Mesenchymal stem cell (in vitro differentiated cells and primary cell): ENCODE data around the gene OAS3.
A peak's percentile ranks its signal among the peaks of the same experiment; 100 is the strongest.

Experiments
- DNase-seq: peaks from one replicate; pipeline ENCODE4 v3.0.0-alpha.2; 2013
- H2AFZ ChIP-seq: one replicate; pipeline ENCODE4 v1.6.1; 2013; ENCODE audit warnings: low read depth, mild to moderate bottlenecking, control low read depth, inconsistent platforms, low read length, moderate library complexity
- H2AK5ac ChIP-seq: 2 replicates; pipeline ENCODE4 v1.6.1; 2013; ENCODE audit warnings: low read length, moderate library complexity, mild to moderate bottlenecking, inconsistent platforms; ENCODE audit not compliant: severe bottlenecking
- H2BK120ac ChIP-seq: one replicate; pipeline ENCODE4 v1.6.1; 2013; ENCODE audit warnings: low read depth, mild to moderate bottlenecking, inconsistent platforms, low read length, moderate library complexity
- H2BK12ac ChIP-seq, 2 experiments: one replicate each; pipeline ENCODE4 v1.6.1; 2013; ENCODE audit warnings: inconsistent platforms in 2 of 2, low read length in 2 of 2, mild to moderate bottlenecking in 2 of 2, moderate library complexity in 2 of 2, control low read depth in 1 of 2
- H2BK15ac ChIP-seq: one replicate; pipeline ENCODE4 v1.6.1; 2013; ENCODE audit warnings: mild to moderate bottlenecking, low read depth, inconsistent platforms; ENCODE audit not compliant: poor library complexity, severe bottlenecking
- H2BK5ac ChIP-seq: 2 replicates; pipeline ENCODE4 v1.6.1; 2013; ENCODE audit warnings: low read depth, mild to moderate bottlenecking, low read length, control low read depth, inconsistent platforms; ENCODE audit not compliant: poor library complexity, severe bottlenecking
- H3K14ac ChIP-seq, 2 experiments: one replicate each; pipeline ENCODE4 v1.6.1; 2013; ENCODE audit warnings: inconsistent platforms in 2 of 2, low read length in 2 of 2, control low read depth in 1 of 2, mild to moderate bottlenecking in 1 of 2, moderate library complexity in 1 of 2
- H3K18ac ChIP-seq, 2 experiments: one replicate each; pipeline ENCODE4 v1.6.1; 2013; ENCODE audit warnings: inconsistent platforms in 2 of 2, low read length in 2 of 2, control low read depth in 1 of 2, low read depth in 1 of 2, mild to moderate bottlenecking in 1 of 2
- H3K23ac ChIP-seq, 2 experiments: one replicate each; pipeline ENCODE4 v1.6.1; 2013; ENCODE audit warnings: inconsistent platforms in 2 of 2, low read length in 2 of 2, mild to moderate bottlenecking in 2 of 2, moderate library complexity in 2 of 2, control low read depth in 1 of 2
- H3K27ac ChIP-seq: 2 replicates; pipeline ENCODE4 v1.5.1; 2013; ENCODE audit warnings: mild to moderate bottlenecking, moderate library complexity, low read length, control low read depth, inconsistent platforms; ENCODE audit not compliant: poor library complexity, severe bottlenecking
- H3K27me3 ChIP-seq, 2 experiments: 2 replicates each; pipeline versions ENCODE4 v1.6.1 to v1.7.0; 2013; ENCODE audit warnings: low read length in 2 of 2, mild to moderate bottlenecking in 2 of 2, moderate library complexity in 2 of 2, control low read depth in 1 of 2, inconsistent platforms in 1 of 2; ENCODE audit not compliant: control insufficient read depth in 1 of 2, insufficient read depth in 1 of 2
- H3K36me3 ChIP-seq, 2 experiments: 2 replicates each; pipeline versions ENCODE4 v1.6.1 to v1.7.0; 2013; ENCODE audit warnings: low read length in 2 of 2, control low read depth in 1 of 2, inconsistent platforms in 1 of 2, low read depth in 1 of 2, mild to moderate bottlenecking in 1 of 2; ENCODE audit not compliant: insufficient read depth in 2 of 2, control insufficient read depth in 1 of 2
- H3K4ac ChIP-seq, 2 experiments: one replicate each; pipeline ENCODE4 v1.6.1; 2013; ENCODE audit warnings: inconsistent platforms in 2 of 2, low read length in 2 of 2, mild to moderate bottlenecking in 2 of 2, moderate library complexity in 2 of 2, control low read depth in 1 of 2, low read depth in 1 of 2
- H3K4me1 ChIP-seq: 2 replicates; pipeline ENCODE4 v1.6.1; 2013; ENCODE audit warnings: low read depth, low read length, control low read depth; ENCODE audit not compliant: control insufficient read depth, insufficient read depth
- H3K4me2 ChIP-seq: 2 replicates; pipeline ENCODE4 v1.6.1; 2013; ENCODE audit warnings: low read length, mild to moderate bottlenecking, inconsistent platforms; ENCODE audit not compliant: poor library complexity, severe bottlenecking
- H3K4me3 ChIP-seq, 2 experiments: 2 replicates each; pipeline versions ENCODE4 v1.5.1 to v1.7.0; 2013; ENCODE audit warnings: low read length in 2 of 2, mild to moderate bottlenecking in 2 of 2, control low read depth in 1 of 2, low read depth in 1 of 2; ENCODE audit not compliant: insufficient read depth in 1 of 2
- H3K79me1 ChIP-seq: replicated peaks from 2 replicates; pipeline ENCODE4 v1.6.1; 2013; ENCODE audit warnings: mild to moderate bottlenecking, control low read depth, low read length, inconsistent platforms; ENCODE audit not compliant: poor library complexity, severe bottlenecking
- H3K9ac ChIP-seq: 2 replicates; pipeline ENCODE4 v1.7.0; 2013; ENCODE audit warnings: mild to moderate bottlenecking, low read length, moderate library complexity
- H3K9me3 ChIP-seq: 2 replicates; pipeline ENCODE4 v1.7.0; 2013; ENCODE audit warnings: mild to moderate bottlenecking, low read length; ENCODE audit not compliant: control insufficient read depth
- H4K8ac ChIP-seq: one replicate; pipeline ENCODE4 v1.6.1; 2013; ENCODE audit warnings: inconsistent platforms, mild to moderate bottlenecking, low read length, moderate library complexity
- H4K91ac ChIP-seq: one replicate; pipeline ENCODE4 v1.6.1; 2013; ENCODE audit warnings: mild to moderate bottlenecking, low read length, inconsistent platforms
- WGBS: methylation state at CpG from one replicate; pipeline ENCODE4 v1.1.7; 2013; ENCODE audit warnings: mixed read lengths; 5-methylcytosine and 5-hydroxymethylcytosine counted together

OAS3 gene

DNA sequence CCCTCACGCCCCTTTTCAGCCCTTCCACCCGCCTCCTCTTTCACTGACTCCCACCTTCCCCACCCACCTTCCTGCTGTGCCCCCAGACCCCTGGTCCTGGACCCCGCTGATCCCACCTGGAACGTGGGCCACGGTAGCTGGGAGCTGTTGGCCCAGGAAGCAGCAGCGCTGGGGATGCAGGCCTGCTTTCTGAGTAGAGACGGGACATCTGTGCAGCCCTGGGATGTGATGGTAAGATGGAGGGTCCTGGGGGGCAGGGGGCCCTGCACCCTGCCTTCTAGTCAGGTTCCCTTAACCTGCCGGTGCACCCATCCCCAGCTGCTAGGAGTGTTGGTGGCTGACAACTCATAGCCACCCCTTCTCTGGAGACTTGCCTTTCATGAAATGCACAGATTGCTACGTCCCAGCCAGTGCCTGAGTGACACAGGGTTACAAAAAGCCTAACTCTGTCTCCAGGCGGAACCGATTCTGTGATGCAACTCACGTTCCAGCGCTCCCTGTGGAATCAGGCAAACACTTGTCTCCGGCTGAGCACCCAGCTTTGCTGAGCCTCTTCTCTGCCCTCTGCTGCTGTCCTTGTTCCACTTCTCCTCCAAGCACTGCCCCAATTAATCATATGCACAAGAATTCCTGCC is 25.1 kb downstream of the OAS3 start:
- no peak overlapping the region for H3K4me3 ChIP-seq
- no peak overlapping the region for H3K27ac ChIP-seq
- H3K4me2 ChIP-seq, result no peak overlapping the region
- no peak overlapping the region for H2BK120ac ChIP-seq
- H3K9me3 ChIP-seq, result no peaks in the 10 kb centered on the region
- H3K23ac ChIP-seq, result no peak overlapping the region
- no peak overlapping the region for H2AK5ac ChIP-seq
- H2BK15ac ChIP-seq, result no peak overlapping the region
- H2BK12ac ChIP-seq, result no peak overlapping the region
- H3K79me1 ChIP-seq, result no peaks in the 10 kb centered on the region
- no peak overlapping the region for H3K4ac ChIP-seq
- DNase-seq, result no peak
- H2AFZ ChIP-seq, result no peak overlapping the region
- H3K4me1 ChIP-seq, result no peaks in the 10 kb centered on the region
- H3K27me3 ChIP-seq, result no peaks in the 10 kb centered on the region
- no peak overlapping the region for H3K14ac ChIP-seq
- no peak overlapping the region for H4K91ac ChIP-seq
- no peak overlapping the region for H3K9ac ChIP-seq
- H3K36me3 ChIP-seq, result peaks cover 36 to 78% of the 10 kb centered on the region in 2 experiments
- no peak overlapping the region for H2BK5ac ChIP-seq
- no peak overlapping the region for H3K18ac ChIP-seq
- 90% methylated on average over 14 of the region's 14 CpGs for WGBS
- no peak overlapping the region for H4K8ac ChIP-seq

DNA sequence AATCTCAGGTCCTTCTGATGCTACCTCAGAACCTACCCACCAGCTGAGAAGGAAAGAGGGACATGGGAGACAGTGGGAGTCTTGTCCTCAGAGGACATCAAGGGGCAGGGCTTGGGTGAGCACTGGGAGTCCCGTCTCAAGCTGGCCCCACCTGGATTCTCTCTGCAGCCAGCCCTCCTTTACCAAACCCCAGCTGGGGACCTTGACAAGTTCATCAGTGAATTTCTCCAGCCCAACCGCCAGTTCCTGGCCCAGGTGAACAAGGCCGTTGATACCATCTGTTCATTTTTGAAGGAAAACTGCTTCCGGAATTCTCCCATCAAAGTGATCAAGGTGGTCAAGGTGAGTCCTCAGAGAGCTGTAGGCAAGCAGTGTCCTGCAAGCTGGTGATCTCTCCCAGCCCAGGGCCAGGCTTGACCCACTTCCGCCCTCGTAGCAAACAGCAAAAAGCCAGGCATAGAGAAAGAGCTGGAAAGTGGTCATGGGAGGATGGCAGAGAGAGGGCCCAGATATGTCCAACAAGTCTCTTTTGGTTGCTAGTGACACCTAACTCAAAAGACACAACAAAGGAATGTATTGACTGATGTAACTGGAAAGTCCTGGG is 25.9 kb downstream of the OAS3 start:
- Histone ChIP-seq H3K23ac (no peak overlapping the region), H3K4me1 (no peaks in the 10 kb centered on the region), H3K27ac (no peak overlapping the region), H3K14ac (no peak overlapping the region), H2AFZ (no peak overlapping the region), H2AK5ac (no peak overlapping the region), H4K8ac (no peak overlapping the region), H3K4ac (no peak overlapping the region), H3K9me3 (no peaks in the 10 kb centered on the region), H2BK15ac (no peak overlapping the region), H2BK5ac (no peak overlapping the region), H2BK120ac (no peak overlapping the region), H3K36me3 (peaks cover 32 to 85% of the 10 kb centered on the region in 2 experiments), H3K4me3 (no peak overlapping the region), H3K9ac (no peak overlapping the region), H3K4me2 (no peak overlapping the region), H3K27me3 (no peaks in the 10 kb centered on the region), H3K18ac (no peak overlapping the region), H2BK12ac (no peak overlapping the region), H3K79me1 (no peaks in the 10 kb centered on the region), H4K91ac (no peak overlapping the region)
- DNase-seq, result no peak
- WGBS, result 90% methylated on average over 6 of the region's 6 CpGs

DNA sequence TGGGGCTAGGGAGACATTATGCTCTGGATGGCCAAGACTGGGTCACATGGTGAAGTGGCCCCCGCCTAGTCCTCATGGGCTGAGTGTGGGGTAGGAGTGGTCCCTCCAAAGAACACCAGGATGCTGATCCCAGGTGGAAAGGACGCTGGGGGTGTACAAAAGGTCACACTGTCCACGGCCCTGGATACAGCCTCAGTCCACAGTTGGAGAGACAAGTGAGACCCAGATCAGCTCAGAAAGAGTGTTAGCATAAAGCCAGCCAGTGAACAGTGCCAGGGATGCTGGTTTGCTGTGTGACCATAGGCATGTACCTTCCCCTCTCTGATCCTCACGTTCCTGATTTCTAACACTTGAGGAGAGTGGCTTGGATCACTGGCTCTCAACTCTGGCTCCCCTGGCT is 26.6 kb downstream of the OAS3 start:
- H3K4ac ChIP-seq, result no peak overlapping the region
- no peak overlapping the region for H2AK5ac ChIP-seq
- no peaks in the 10 kb centered on the region for H3K4me1 ChIP-seq
- H3K27me3 ChIP-seq, result no peaks in the 10 kb centered on the region
- WGBS, result 93% methylated on average over 4 of the region's 4 CpGs
- no peak overlapping the region for H3K9ac ChIP-seq
- H3K9me3 ChIP-seq, result no peaks in the 10 kb centered on the region
- no peak overlapping the region for H3K27ac ChIP-seq
- peak overlapping the region in 1 of 2 experiments; percentile 9 for H3K23ac ChIP-seq
- H2BK5ac ChIP-seq, result no peak overlapping the region
- H3K18ac ChIP-seq, result no peak overlapping the region
- no peak overlapping the region for H4K91ac ChIP-seq
- H3K36me3 ChIP-seq, result peaks cover 36 to 88% of the 10 kb centered on the region in 2 experiments
- H3K79me1 ChIP-seq, result no peaks in the 10 kb centered on the region
- H3K4me2 ChIP-seq, result no peak overlapping the region
- H2BK15ac ChIP-seq, result no peak overlapping the region
- H3K4me3 ChIP-seq, result no peak overlapping the region
- no peak for DNase-seq
- H3K14ac ChIP-seq, result no peak overlapping the region
- H2BK120ac ChIP-seq, result no peak overlapping the region
- H2BK12ac ChIP-seq, result no peak overlapping the region
- H2AFZ ChIP-seq, result no peak overlapping the region
- no peak overlapping the region for H4K8ac ChIP-seq

DNA sequence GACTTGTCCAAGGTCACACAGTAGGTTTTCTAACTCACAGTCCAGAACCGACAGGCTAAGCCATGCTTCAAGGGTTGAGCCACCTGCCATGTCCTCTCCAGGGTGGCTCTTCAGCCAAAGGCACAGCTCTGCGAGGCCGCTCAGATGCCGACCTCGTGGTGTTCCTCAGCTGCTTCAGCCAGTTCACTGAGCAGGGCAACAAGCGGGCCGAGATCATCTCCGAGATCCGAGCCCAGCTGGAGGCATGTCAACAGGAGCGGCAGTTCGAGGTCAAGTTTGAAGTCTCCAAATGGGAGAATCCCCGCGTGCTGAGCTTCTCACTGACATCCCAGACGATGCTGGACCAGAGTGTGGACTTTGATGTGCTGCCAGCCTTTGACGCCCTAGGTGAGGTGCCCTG is 27.4 kb downstream of the OAS3 start:
- no peak overlapping the region for H2AFZ ChIP-seq
- WGBS, result 92% methylated on average over 15 of the region's 15 CpGs

More for the DNA sequence above, 27.4 kb downstream of the OAS3 start:
- Histone ChIP-seq H3K4me3 (no peak overlapping the region), H3K4ac (no peak overlapping the region), H3K27ac (no peak overlapping the region), H3K79me1 (no peaks in the 10 kb centered on the region), H2BK120ac (no peak overlapping the region), H3K4me2 (no peak overlapping the region), H3K36me3 (peaks cover 38 to 91% of the 10 kb centered on the region in 2 experiments), H4K8ac (no peak overlapping the region), H3K27me3 (no peaks in the 10 kb centered on the region), H4K91ac (no peak overlapping the region), H3K14ac (no peak overlapping the region), H2AK5ac (no peak overlapping the region), H3K4me1 (no peaks in the 10 kb centered on the region), H3K9ac (no peak overlapping the region), H3K18ac (no peak overlapping the region), H2BK5ac (no peak overlapping the region), H2BK15ac (no peak overlapping the region), H3K9me3 (no peaks in the 10 kb centered on the region), H3K23ac (no peak overlapping the region), H2BK12ac (no peak overlapping the region)
- no peak for DNase-seq
